HEK293 (cell line): ENCODE measurements around the gene STAB1.

Source experiments
- HOXD13 ChIP-seq: sonication (generic); formaldehyde crosslinking; IDR thresholded peaks from 2 replicates; pipeline ENCODE4 v1.8.0; 2022; ENCODE audit warnings: missing genetic modification reagents, borderline replicate concordance
- ZBTB21 ChIP-seq: fragments of 450-650 bp; formaldehyde crosslinking; IDR thresholded peaks from 2 replicates; pipeline ENCODE4 v1.5.1; 2017; ENCODE audit warnings: missing biosample characterization, missing genetic modification characterization
- ZNF184 ChIP-seq: fragments of 450-650 bp; IDR thresholded peaks from 2 replicates; pipeline ENCODE4 v1.5.1; 2018; ENCODE audit warnings: missing biosample characterization, mild to moderate bottlenecking, missing genetic modification characterization
- ZNF391 ChIP-seq: fragments of 450-650 bp; formaldehyde crosslinking; IDR thresholded peaks from 2 replicates; pipeline ENCODE4 v1.5.1; 2016; ENCODE audit warnings: low read depth, missing biosample characterization, missing genetic modification characterization, borderline replicate concordance
- ZNF510 ChIP-seq: fragments of 450-650 bp; formaldehyde crosslinking; IDR thresholded peaks from 2 replicates; pipeline ENCODE4 v1.5.1; 2018; ENCODE audit warnings: mild to moderate bottlenecking, missing genetic modification characterization, missing biosample characterization; ENCODE audit not compliant: insufficient replicate concordance
- ZNF629 ChIP-seq: fragments of 450-650 bp; formaldehyde crosslinking; IDR thresholded peaks from 2 replicates; pipeline ENCODE4 v1.5.1; 2017; ENCODE audit warnings: missing biosample characterization, missing genetic modification characterization
- TF ChIP-seq, protein P1 (sequence below): fragments of 450-650 bp; formaldehyde crosslinking; IDR thresholded peaks from 2 replicates; pipeline ENCODE4 v1.5.1; 2016; ENCODE audit warnings: missing biosample characterization, missing genetic modification characterization
- TF ChIP-seq, protein P2 (sequence below): sonication (generic); formaldehyde crosslinking; IDR thresholded peaks from 2 replicates; pipeline ENCODE4 v1.8.1; 2022; ENCODE audit warnings: mild to moderate bottlenecking, moderate library complexity, missing genetic modification reagents

DNA sequence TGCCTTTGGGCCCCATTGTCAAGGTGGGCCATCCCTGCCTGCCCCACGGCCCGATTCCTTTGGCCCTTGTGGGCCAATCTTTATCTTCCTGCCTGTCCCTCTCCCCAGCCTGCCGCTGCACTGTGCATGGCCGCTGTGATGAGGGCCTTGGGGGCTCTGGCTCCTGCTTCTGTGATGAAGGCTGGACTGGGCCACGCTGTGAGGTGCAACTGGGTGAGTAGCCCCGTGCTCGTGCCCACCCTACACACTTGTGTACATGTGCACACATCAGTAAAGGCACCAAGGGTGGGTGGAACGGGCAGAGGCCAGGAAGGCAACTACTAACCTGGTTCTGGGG, 26.3 kb downstream of the STAB1 start:
- TF ChIP-seq ZBTB21 (no peak), HOXD13 (no peak), ZNF510 (tag by site-specific recombination) (no peak), ZNF391 (tag by site-specific recombination) (no peak), ZNF629 (no peak), ZNF184 (tag by site-specific recombination) (no peak)
- TF ChIP-seq, protein P1, sequence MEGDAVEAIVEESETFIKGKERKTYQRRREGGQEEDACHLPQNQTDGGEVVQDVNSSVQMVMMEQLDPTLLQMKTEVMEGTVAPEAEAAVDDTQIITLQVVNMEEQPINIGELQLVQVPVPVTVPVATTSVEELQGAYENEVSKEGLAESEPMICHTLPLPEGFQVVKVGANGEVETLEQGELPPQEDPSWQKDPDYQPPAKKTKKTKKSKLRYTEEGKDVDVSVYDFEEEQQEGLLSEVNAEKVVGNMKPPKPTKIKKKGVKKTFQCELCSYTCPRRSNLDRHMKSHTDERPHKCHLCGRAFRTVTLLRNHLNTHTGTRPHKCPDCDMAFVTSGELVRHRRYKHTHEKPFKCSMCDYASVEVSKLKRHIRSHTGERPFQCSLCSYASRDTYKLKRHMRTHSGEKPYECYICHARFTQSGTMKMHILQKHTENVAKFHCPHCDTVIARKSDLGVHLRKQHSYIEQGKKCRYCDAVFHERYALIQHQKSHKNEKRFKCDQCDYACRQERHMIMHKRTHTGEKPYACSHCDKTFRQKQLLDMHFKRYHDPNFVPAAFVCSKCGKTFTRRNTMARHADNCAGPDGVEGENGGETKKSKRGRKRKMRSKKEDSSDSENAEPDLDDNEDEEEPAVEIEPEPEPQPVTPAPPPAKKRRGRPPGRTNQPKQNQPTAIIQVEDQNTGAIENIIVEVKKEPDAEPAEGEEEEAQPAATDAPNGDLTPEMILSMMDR (tag by site-specific recombination), result no peak
- TF ChIP-seq, protein P2, sequence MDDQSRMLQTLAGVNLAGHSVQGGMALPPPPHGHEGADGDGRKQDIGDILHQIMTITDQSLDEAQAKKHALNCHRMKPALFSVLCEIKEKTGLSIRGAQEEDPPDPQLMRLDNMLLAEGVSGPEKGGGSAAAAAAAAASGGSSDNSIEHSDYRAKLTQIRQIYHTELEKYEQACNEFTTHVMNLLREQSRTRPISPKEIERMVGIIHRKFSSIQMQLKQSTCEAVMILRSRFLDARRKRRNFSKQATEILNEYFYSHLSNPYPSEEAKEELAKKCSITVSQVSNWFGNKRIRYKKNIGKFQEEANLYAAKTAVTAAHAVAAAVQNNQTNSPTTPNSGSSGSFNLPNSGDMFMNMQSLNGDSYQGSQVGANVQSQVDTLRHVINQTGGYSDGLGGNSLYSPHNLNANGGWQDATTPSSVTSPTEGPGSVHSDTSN (CRISPR knock-in tag), result no peak
